ENCODE measurements around the gene FAM25C. TPM values are rescaled to one million over a fixed set of nuclear protein-coding genes. Genes with fewer than 3 reads are reported as not detected.
"Not testable (repeated sequence)": the region's sequence is repeated elsewhere in the genome, so short reads cannot be mapped to it uniquely, and the experiment has no call there.

The FAM25C gene
- not detected for total RNA-seq
- long read RNA-seq, result 0 reads

GRCh38 chr10:47999691-48000090 lies at the start of gene FAM25C:
FAM25C (minus strand) TSS chr10:47999791; CDS start chr10:47999765, 26 bp downstream.
- DNase-seq; intact Hi-C loops (cut with micrococcal nuclease); ATAC-seq: not testable (repeated sequence)

GRCh38 chr10:48044557-48044956 lies 45.0 kb upstream of the FAM25C start:
- intact Hi-C loops (cut with micrococcal nuclease); ATAC-seq; DNase-seq: not testable (repeated sequence)

- ATAC-seq; DNase-seq; intact Hi-C loops (cut with micrococcal nuclease): not testable (repeated sequence)
Observed at GRCh38 chr10:48031390-48031789, 31.8 kb upstream of the FAM25C start.

GRCh38 chr10:48002306-48002705 lies 2.7 kb upstream of the FAM25C start:
- intact Hi-C loops (cut with micrococcal nuclease); DNase-seq; ATAC-seq: not testable (repeated sequence)

- DNase-seq; intact Hi-C loops (cut with micrococcal nuclease): not testable (repeated sequence)
Observed at GRCh38 chr10:47994045-47994444, 5.5 kb downstream of the FAM25C start.

GRCh38 chr10:47992560-47992959 lies 7.0 kb downstream of the FAM25C start:
- intact Hi-C loops (cut with micrococcal nuclease); ATAC-seq: not testable (repeated sequence)
- DNase-seq, result peak; percentile 26

More at GRCh38 chr10:47994045-47994444, 5.5 kb downstream of the FAM25C start:
- ATAC-seq, result not testable (repeated sequence)

GRCh38 chr10:47991706-47992105 lies 7.9 kb downstream of the FAM25C start:
- intact Hi-C loops (cut with micrococcal nuclease); DNase-seq: not testable (repeated sequence)
- ATAC-seq, result peak; percentile 20

GRCh38 chr10:47990097-47990496 lies 9.5 kb downstream of the FAM25C start:
- DNase-seq; intact Hi-C loops (cut with micrococcal nuclease): not testable (repeated sequence)
- peak; percentile 51 for ATAC-seq

- DNase-seq; intact Hi-C loops (cut with micrococcal nuclease): not testable (repeated sequence)
- peak; percentile 27 for ATAC-seq
Observed at GRCh38 chr10:47989542-47989950, 10.0 kb downstream of the FAM25C start.

GRCh38 chr10:47988718-47989541 lies 10.7 kb downstream of the FAM25C start:
- intact Hi-C loops (cut with micrococcal nuclease); DNase-seq; ATAC-seq: not testable (repeated sequence)

- DNase-seq; ATAC-seq; intact Hi-C loops (cut with micrococcal nuclease): not testable (repeated sequence)
Observed at GRCh38 chr10:47987952-47988351, 11.6 kb downstream of the FAM25C start.

GRCh38 chr10:47986413-47987230 lies 13.0 kb downstream of the FAM25C start:
- ATAC-seq, result peak; percentile 91
- intact Hi-C loops (cut with micrococcal nuclease), result not testable (repeated sequence)
- peak; percentile 28 for DNase-seq

GRCh38 chr10:47975409-47975808 lies 24.2 kb downstream of the FAM25C start:
- DNase-seq; intact Hi-C loops (cut with micrococcal nuclease); ATAC-seq: not testable (repeated sequence)

GRCh38 chr10:47973131-47973530 lies 26.5 kb downstream of the FAM25C start:
- DNase-seq; ATAC-seq; intact Hi-C loops (cut with micrococcal nuclease): not testable (repeated sequence)

GRCh38 chr10:47972077-47972476 lies 27.5 kb downstream of the FAM25C start:
- ATAC-seq; DNase-seq; intact Hi-C loops (cut with micrococcal nuclease): not testable (repeated sequence)

GRCh38 chr10:47971598-47971997 lies 28.0 kb downstream of the FAM25C start:
- ATAC-seq; DNase-seq; intact Hi-C loops (cut with micrococcal nuclease): not testable (repeated sequence)

GRCh38 chr10:47970047-47970446 lies 29.5 kb downstream of the FAM25C start:
- intact Hi-C loops (cut with micrococcal nuclease); DNase-seq: not testable (repeated sequence)

GRCh38 chr10:47968988-47969387 lies 30.6 kb downstream of the FAM25C start:
- DNase-seq; ATAC-seq; intact Hi-C loops (cut with micrococcal nuclease): not testable (repeated sequence)

More at GRCh38 chr10:47970047-47970446, 29.5 kb downstream of the FAM25C start:
- ATAC-seq, result not testable (repeated sequence)

Measured in left ventricle myocardium superior (tissue), 1 donor.